GM18868 (cell line): ENCODE results near the gene ARHGAP26.
A peak's percentile ranks its signal among the peaks of the same experiment; 100 is the strongest.

Source experiments
- ATAC-seq: cut with Tn5 transposase; IDR thresholded peaks from one replicate; pipeline ENCODE4 v1.9.1; 2021; ENCODE audit warnings: mild to moderate bottlenecking, moderate library complexity; ENCODE audit not compliant: unreplicated experiment

ARHGAP26 gene

GRCh38 chr5:142769793-142770649 lies at the start of gene ARHGAP26:
TSS of gene ARHGAP26 (plus strand) at chr5:142770377. CDS start at chr5:142770762, 385 bp downstream.
- ATAC-seq = peak; percentile 98

GRCh38 chr5:142720641-142721271 lies 49.4 kb upstream of the ARHGAP26 start:
- ATAC-seq = no peak

GRCh38 chr5:142722146-142722545 lies 48.0 kb upstream of the ARHGAP26 start:
- no peak for ATAC-seq

GRCh38 chr5:142722896-142723295 lies 47.3 kb upstream of the ARHGAP26 start:
- no peak for ATAC-seq

- no peak for ATAC-seq
These were observed 45.4 kb upstream of the ARHGAP26 start for GRCh38 chr5:142724821-142725220.

- ATAC-seq = no peak
These were observed 44.7 kb upstream of the ARHGAP26 start for GRCh38 chr5:142725231-142726187.

GRCh38 chr5:142726188-142726731 lies 43.9 kb upstream of the ARHGAP26 start:
- peak; percentile 81 for ATAC-seq

GRCh38 chr5:142727735-142728047 lies 42.5 kb upstream of the ARHGAP26 start:
- ATAC-seq = no peak

- ATAC-seq = no peak
These were observed 34.6 kb upstream of the ARHGAP26 start for GRCh38 chr5:142735323-142736246.

GRCh38 chr5:142736247-142736632 lies 33.9 kb upstream of the ARHGAP26 start:
- no peak for ATAC-seq

- ATAC-seq = peak; percentile 63
These were observed 33.0 kb upstream of the ARHGAP26 start for GRCh38 chr5:142737179-142737578.

GRCh38 chr5:142740474-142741242 lies 29.5 kb upstream of the ARHGAP26 start:
- no peak for ATAC-seq

GRCh38 chr5:142743592-142744441 lies 26.4 kb upstream of the ARHGAP26 start:
- ATAC-seq = no peak

GRCh38 chr5:142745268-142745667 lies 24.9 kb upstream of the ARHGAP26 start:
- ATAC-seq = no peak

- ATAC-seq = no peak
These were observed 23.4 kb upstream of the ARHGAP26 start for GRCh38 chr5:142746532-142747433.

- no peak for ATAC-seq
These were observed 22.0 kb upstream of the ARHGAP26 start for GRCh38 chr5:142748132-142748531.

GRCh38 chr5:142748568-142749249 lies 21.5 kb upstream of the ARHGAP26 start:
- ATAC-seq = no peak
